Gastroesophageal sphincter (tissue), 4 donors: ENCODE measurements around the gene RBM18. TPM values are rescaled to one million over a fixed set of nuclear protein-coding genes. Genes with fewer than 3 reads are reported as not detected.
A peak's percentile ranks its signal among the peaks of the same experiment; 100 is the strongest.

Experiments used
- ATAC-seq: fragments of 150-250 bp; one replicate; pipeline ENCODE4 v1.9.1; 2016; ENCODE audit warnings: mild to moderate bottlenecking, moderate library complexity
- H3K27ac ChIP-seq, 4 donors: fragments of 200-600 bp; sonication (generic) in 3 of 4; 1 replicate in 3 of 4; 2 replicates in 1 of 4; pipeline ENCODE4 v1.5.1; 2016 to 2019
- H3K27me3 ChIP-seq: fragments of 200-600 bp; sonication (generic); one replicate; pipeline ENCODE4 v1.5.1; 2019
- H3K36me3 ChIP-seq, 2 donors: fragments of 200-600 bp; sonication (generic); one replicate each; pipeline ENCODE4 v1.5.1; 2019; ENCODE audit warnings: control low read depth in 1 of 2
- H3K4me1 ChIP-seq, 3 donors: fragments of 200-600 bp; sonication (generic); 1 replicate in 2 of 3; 2 replicates in 1 of 3; pipeline ENCODE4 v1.5.1; 2016 to 2019; ENCODE audit warnings: control low read depth in 2 of 3
- H3K4me3 ChIP-seq, 2 donors: fragments of 200-600 bp; sonication (generic); one replicate each; pipeline ENCODE4 v1.5.1; 2019; ENCODE audit warnings: mild to moderate bottlenecking in 1 of 2, moderate library complexity in 1 of 2
- H3K9me3 ChIP-seq, 3 donors: fragments of 200-600 bp; sonication (generic); one replicate each; pipeline ENCODE4 v1.5.1; 2017 to 2019; ENCODE audit warnings: control low read depth in 2 of 3
- CTCF ChIP-seq, 4 experiments: fragments of 200-600 bp in 2 of 4; fragments of 450-650 bp in 2 of 4; sonication (generic) in 1 of 4; IDR thresholded peaks; one replicate each; pipeline ENCODE4 v1.5.1; 2017 to 2019; ENCODE audit warnings: antibody characterized with exemption in 4 of 4, mild to moderate bottlenecking in 2 of 4, moderate library complexity in 2 of 4
- EP300 ChIP-seq: sonication (generic); formaldehyde crosslinking; IDR thresholded peaks from one replicate; pipeline ENCODE4 v1.6.1; 2017; ENCODE audit warnings: antibody characterized with exemption, mild to moderate bottlenecking
- POLR2A ChIP-seq, 2 donors: fragments of 450-650 bp; IDR thresholded peaks; one replicate each; pipeline ENCODE4 v1.6.1; 2017; ENCODE audit warnings: antibody characterized with exemption in 2 of 2, mild to moderate bottlenecking in 2 of 2, moderate library complexity in 1 of 2
- POLR2AphosphoS5 ChIP-seq: sonication (generic); formaldehyde crosslinking; IDR thresholded peaks from one replicate; pipeline ENCODE4 v1.6.1; 2017; ENCODE audit warnings: antibody characterized with exemption
- WGBS, 2 donors: methylation state at CpG; one replicate each; pipeline ENCODE4 v1.1.5; 2018; ENCODE audit warnings: low coverage in 1 of 2; 5-methylcytosine and 5-hydroxymethylcytosine counted together
- total RNA-seq, 4 donors: library from RNA; depleted of rRNA; stranded (reverse); fragments of >200 nt; gene quantifications; one replicate each; pipeline ENCODE4 v1.1.0, GENCODE V29; 2016

Gene RBM18
- total RNA-seq, 4 donors from 2014 or later = 11.0 to 21.5 (median 18.1) TPM

GRCh38 chr9:122274055-122274454, 9.4 kb upstream of the RBM18 start:
- Histone ChIP-seq H3K36me3 (peaks cover 0 to 41% of the 10 kb centered on the region in 2 donors), H3K27me3 (no peaks in the 10 kb centered on the region), H3K4me1 (no peaks in the 10 kb centered on the region), H3K27ac (no peak overlapping the region), H3K9me3 (peaks cover 0 to 13% (median 0%) of the 10 kb centered on the region in 3 donors), H3K4me3 (no peak overlapping the region)
- no peak for ATAC-seq
- TF ChIP-seq EP300 = no peak
- no peak for TF ChIP-seq CTCF (IDR thresholded peaks at IDR 0.05)
- no peak for TF ChIP-seq POLR2A (IDR thresholded peaks at IDR 0.05)
- TF ChIP-seq POLR2AphosphoS5 = no peak
- WGBS, 2 donors = 77 to 95% methylated on average over 2 of the region's 2 CpGs

GRCh38 chr9:122268041-122268814, 3.6 kb upstream of the RBM18 start:
- TF ChIP-seq POLR2AphosphoS5 (no peak), POLR2A (IDR thresholded peaks at IDR 0.05) (no peak), EP300 (no peak), CTCF (IDR thresholded peaks at IDR 0.05) (no peak)
- H3K4me3 ChIP-seq = no peak overlapping the region
- WGBS, 2 donors = 87 to 89% methylated on average over 4 to 6 of the region's 6 CpGs
- H3K4me1 ChIP-seq = peaks cover 4 to 30% (median 12%) of the 10 kb centered on the region in 3 donors
- ATAC-seq = no peak
- H3K9me3 ChIP-seq = no peaks in the 10 kb centered on the region
- no peaks in the 10 kb centered on the region for H3K27me3 ChIP-seq
- peaks cover 0 to 18% of the 10 kb centered on the region in 2 donors for H3K36me3 ChIP-seq
- H3K27ac ChIP-seq = no peak overlapping the region

GRCh38 chr9:122265149-122265915, 692 bp upstream of the RBM18 start:
- 13 to 29% methylated on average over 9 to 17 of the region's 17 CpGs for WGBS, 2 donors
- Histone ChIP-seq H3K36me3 (peaks cover 0 to 17% of the 10 kb centered on the region in 2 donors), H3K4me3 (peak overlapping the region; percentile 87 to 97), H3K27me3 (no peaks in the 10 kb centered on the region), H3K9me3 (no peaks in the 10 kb centered on the region), H3K27ac (peak overlapping the region; percentile 83 to 95 (median 91)), H3K4me1 (peaks cover 8 to 57% (median 28%) of the 10 kb centered on the region in 3 donors)
- ATAC-seq = no peak
- TF ChIP-seq POLR2AphosphoS5 (no peak), CTCF (IDR thresholded peaks at IDR 0.05) (no peak), EP300 (no peak), POLR2A (IDR thresholded peaks at IDR 0.05) (no peak)

- H3K27ac ChIP-seq = peak overlapping the region; percentile 83 to 95 (median 91)
- no peaks in the 10 kb centered on the region for H3K9me3 ChIP-seq
- H3K4me1 ChIP-seq = peaks cover 8 to 57% (median 28%) of the 10 kb centered on the region in 3 donors
- WGBS, 2 donors = 10 to 19% methylated on average over 8 to 13 of the region's 13 CpGs
- ATAC-seq = no peak
- H3K4me3 ChIP-seq = peak overlapping the region; percentile 87 to 97
- H3K36me3 ChIP-seq = peaks cover 0 to 32% of the 10 kb centered on the region in 2 donors
- TF ChIP-seq CTCF (IDR thresholded peaks at IDR 0.05) (no peak), POLR2A (IDR thresholded peaks at IDR 0.05) (no peak), POLR2AphosphoS5 (no peak), EP300 (no peak)
- no peaks in the 10 kb centered on the region for H3K27me3 ChIP-seq
Observed at GRCh38 chr9:122263699-122264349, 816 bp downstream of the RBM18 start.
